ENCODE measurements around the gene BNIP1.

DNA sequence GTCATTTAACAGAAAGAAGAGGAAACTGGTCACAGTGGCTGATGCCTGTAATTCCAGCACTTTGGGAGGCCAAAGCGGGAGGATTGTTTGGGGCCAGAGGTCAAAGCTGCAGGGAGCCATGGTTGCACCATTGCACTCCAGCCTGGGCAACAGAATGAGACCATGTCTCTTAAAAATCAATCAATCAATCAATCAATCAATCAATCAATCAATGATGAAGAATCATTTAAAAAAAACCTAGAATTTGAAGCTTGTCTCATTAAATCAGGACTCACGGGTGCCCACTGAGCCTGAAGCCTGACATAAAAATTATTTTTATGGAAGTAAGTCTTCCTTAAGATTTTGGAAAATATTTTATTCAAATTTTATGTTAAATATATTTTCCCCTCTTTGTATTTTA is 43.9 kb downstream of the BNIP1 start:
- no peak for TF ChIP-seq POLR2A (IDR thresholded peaks at IDR 0.05)
- TF ChIP-seq CTCF (IDR thresholded peaks at IDR 0.05): no peak
